Smooth muscle cell (in vitro differentiated cells): ENCODE data around the gene EEFSEC. TPM values are rescaled to one million over a fixed set of nuclear protein-coding genes. Genes with fewer than 3 reads are reported as not detected.

ENCODE experiments used
- DNase-seq: peaks from one replicate; lab custom pipeline; 2025; ENCODE audit not compliant: unreplicated experiment; lab: John Stamatoyannopoulos, UW
- H2AFZ ChIP-seq: fragments of 200-600 bp; sonication (generic); 2 replicates; pipeline ENCODE4 v1.6.0; 2016; ENCODE audit warnings: antibody characterized with exemption, low read depth, mild to moderate bottlenecking
- H3F3A ChIP-seq: fragments of 200-600 bp; sonication (generic); 2 replicates; pipeline ENCODE4 v1.6.0; 2017; ENCODE audit warnings: antibody characterized with exemption, low read depth
- H3K27ac ChIP-seq: fragments of 200-600 bp; sonication (generic); 2 replicates; pipeline ENCODE4 v1.5.1; 2016; ENCODE audit warnings: low read depth, mild to moderate bottlenecking
- H3K27me3 ChIP-seq: fragments of 200-600 bp; sonication (generic); 2 replicates; pipeline ENCODE4 v1.6.1; 2016; ENCODE audit warnings: low read depth, mild to moderate bottlenecking
- H3K36me3 ChIP-seq: fragments of 200-600 bp; sonication (generic); 2 replicates; pipeline ENCODE4 v1.5.1; 2016; ENCODE audit warnings: low read depth
- H3K4me1 ChIP-seq: fragments of 200-600 bp; sonication (generic); 2 replicates; pipeline ENCODE4 v1.5.1; 2016; ENCODE audit warnings: low read depth
- H3K4me2 ChIP-seq: fragments of 200-600 bp; sonication (generic); 2 replicates; pipeline ENCODE4 v1.6.0; 2016; ENCODE audit warnings: mild to moderate bottlenecking
- H3K4me3 ChIP-seq: fragments of 200-600 bp; sonication (generic); 2 replicates; pipeline ENCODE4 v1.5.1; 2016; ENCODE audit warnings: mild to moderate bottlenecking
- H3K79me2 ChIP-seq: fragments of 200-600 bp; sonication (generic); 2 replicates; pipeline ENCODE4 v1.6.0; 2016; ENCODE audit warnings: low read depth, mild to moderate bottlenecking
- H3K9ac ChIP-seq: fragments of 200-600 bp; sonication (generic); 2 replicates; pipeline ENCODE4 v1.6.0; 2016; ENCODE audit warnings: low read depth
- H3K9me3 ChIP-seq: fragments of 200-600 bp; sonication (generic); replicated peaks from 2 replicates; pipeline ENCODE4 v1.5.1; 2016; ENCODE audit warnings: low read depth
- H4K20me1 ChIP-seq: fragments of 200-600 bp; sonication (generic); 2 replicates; pipeline ENCODE4 v1.6.0; 2016; ENCODE audit warnings: low read depth
- WGBS: methylation state at CpG from one replicate; pipeline ENCODE4 v1.1.7; 2016; ENCODE audit warnings: low lambda C conversion rate; 5-methylcytosine and 5-hydroxymethylcytosine counted together
- polyA plus RNA-seq: library from polyadenylated mRNA; unstranded; fragments of >200 nt; fragmentation: Nextera tagmentation; extraction: Ambion mirVana; gene quantifications from 2 replicates; pipeline ENCODE4 v1.2.1, GENCODE V29; 2016
- total RNA-seq: library from RNA; depleted of rRNA; stranded (reverse); fragments of >200 nt; gene quantifications from 2 replicates; pipeline ENCODE4 v1.2.3, GENCODE V29; 2014
- TF ChIP-seq, protein P1 (sequence below): fragments of 200-600 bp; sonication (generic); IDR thresholded peaks from 2 replicates; pipeline ENCODE4 v1.5.1; 2017; ENCODE audit warnings: borderline replicate concordance, mild to moderate bottlenecking, antibody characterized with exemption; ENCODE audit not compliant: insufficient read depth, poor library complexity, severe bottlenecking

EEFSEC gene
- total and polyA plus RNA-seq, 2 experiments from 2014 or later: 12.4 to 17.1 TPM

DNA sequence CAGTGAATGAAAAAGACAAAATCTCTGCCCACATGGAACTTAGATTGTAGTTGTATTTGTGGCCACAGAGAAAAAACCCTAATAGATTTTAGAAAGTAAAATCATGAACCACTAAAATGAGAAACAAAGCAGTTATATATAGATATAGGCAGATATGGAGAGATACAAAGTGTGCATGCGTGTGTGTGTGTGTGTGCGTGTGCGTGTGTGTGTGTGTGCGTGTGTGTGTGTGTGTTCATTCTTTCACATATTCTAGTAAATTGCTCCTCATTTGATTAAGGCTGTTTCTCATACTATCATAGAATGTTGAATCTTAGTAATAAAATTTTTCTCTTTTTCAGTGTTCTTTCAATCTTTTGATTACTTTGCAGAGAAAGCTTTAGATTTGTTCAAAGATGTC, 194.8 kb downstream of the EEFSEC start:
- TF ChIP-seq, protein P1, sequence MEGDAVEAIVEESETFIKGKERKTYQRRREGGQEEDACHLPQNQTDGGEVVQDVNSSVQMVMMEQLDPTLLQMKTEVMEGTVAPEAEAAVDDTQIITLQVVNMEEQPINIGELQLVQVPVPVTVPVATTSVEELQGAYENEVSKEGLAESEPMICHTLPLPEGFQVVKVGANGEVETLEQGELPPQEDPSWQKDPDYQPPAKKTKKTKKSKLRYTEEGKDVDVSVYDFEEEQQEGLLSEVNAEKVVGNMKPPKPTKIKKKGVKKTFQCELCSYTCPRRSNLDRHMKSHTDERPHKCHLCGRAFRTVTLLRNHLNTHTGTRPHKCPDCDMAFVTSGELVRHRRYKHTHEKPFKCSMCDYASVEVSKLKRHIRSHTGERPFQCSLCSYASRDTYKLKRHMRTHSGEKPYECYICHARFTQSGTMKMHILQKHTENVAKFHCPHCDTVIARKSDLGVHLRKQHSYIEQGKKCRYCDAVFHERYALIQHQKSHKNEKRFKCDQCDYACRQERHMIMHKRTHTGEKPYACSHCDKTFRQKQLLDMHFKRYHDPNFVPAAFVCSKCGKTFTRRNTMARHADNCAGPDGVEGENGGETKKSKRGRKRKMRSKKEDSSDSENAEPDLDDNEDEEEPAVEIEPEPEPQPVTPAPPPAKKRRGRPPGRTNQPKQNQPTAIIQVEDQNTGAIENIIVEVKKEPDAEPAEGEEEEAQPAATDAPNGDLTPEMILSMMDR: no peak
- Histone ChIP-seq H4K20me1 (no peaks in the 10 kb centered on the region), H2AFZ (no peak overlapping the region), H3K79me2 (no peaks in the 10 kb centered on the region), H3F3A (no peaks in the 10 kb centered on the region), H3K27ac (no peak overlapping the region), H3K36me3 (no peaks in the 10 kb centered on the region), H3K9ac (no peak overlapping the region), H3K4me1 (peaks cover 5% of the 10 kb centered on the region), H3K27me3 (no peaks in the 10 kb centered on the region), H3K4me3 (no peak overlapping the region), H3K4me2 (no peak overlapping the region), H3K9me3 (no peaks in the 10 kb centered on the region)
- DNase-seq: no peak
- 80% methylated on average over 4 of the region's 4 CpGs for WGBS

DNA sequence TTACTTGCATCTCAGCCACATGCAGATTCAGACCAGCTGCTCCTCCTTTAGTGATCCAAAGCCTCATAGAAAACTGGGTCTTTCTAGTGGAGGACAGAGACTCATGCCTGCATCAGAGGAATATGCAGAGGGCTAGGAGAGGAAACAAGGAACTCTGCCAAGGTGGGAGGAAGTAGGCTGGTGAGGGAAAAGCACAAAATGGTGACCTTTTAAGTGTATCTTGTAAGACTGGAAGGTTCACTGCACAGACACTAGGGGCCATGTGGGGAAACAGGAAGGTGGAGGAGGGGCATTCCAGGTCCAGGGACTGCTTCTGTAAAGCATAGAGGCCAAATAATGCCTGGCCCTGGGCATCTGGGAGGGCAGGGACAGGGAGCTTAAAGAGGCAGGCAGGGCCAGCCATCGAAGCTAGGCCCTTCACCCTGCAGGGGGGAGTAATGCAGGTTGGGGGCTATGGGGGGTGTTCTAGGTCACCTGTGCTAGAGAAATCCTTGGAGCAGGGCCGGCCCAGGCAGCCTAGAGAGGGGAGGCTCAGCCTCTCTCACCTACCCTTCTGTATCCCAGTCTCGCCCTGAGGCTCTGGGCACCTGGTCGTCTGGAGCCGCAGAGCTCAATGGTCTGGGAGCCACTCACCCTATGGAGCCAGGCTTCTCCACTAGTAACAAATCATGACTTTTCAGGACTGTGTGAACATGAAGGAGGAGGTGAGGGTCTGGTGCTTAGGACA, 195.7 kb downstream of the EEFSEC start:
- Histone ChIP-seq H3F3A (no peaks in the 10 kb centered on the region), H3K4me2 (no peak overlapping the region), H3K27ac (no peak overlapping the region), H3K9me3 (no peaks in the 10 kb centered on the region), H4K20me1 (peaks cover 3% of the 10 kb centered on the region), H3K4me1 (peaks cover 5% of the 10 kb centered on the region), H3K4me3 (no peak overlapping the region), H2AFZ (no peak overlapping the region), H3K9ac (no peak overlapping the region), H3K79me2 (no peaks in the 10 kb centered on the region), H3K36me3 (no peaks in the 10 kb centered on the region), H3K27me3 (no peaks in the 10 kb centered on the region)
- no peak for DNase-seq
- WGBS: 89% methylated on average over 5 of the region's 5 CpGs
- TF ChIP-seq, protein P1: no peak

DNA sequence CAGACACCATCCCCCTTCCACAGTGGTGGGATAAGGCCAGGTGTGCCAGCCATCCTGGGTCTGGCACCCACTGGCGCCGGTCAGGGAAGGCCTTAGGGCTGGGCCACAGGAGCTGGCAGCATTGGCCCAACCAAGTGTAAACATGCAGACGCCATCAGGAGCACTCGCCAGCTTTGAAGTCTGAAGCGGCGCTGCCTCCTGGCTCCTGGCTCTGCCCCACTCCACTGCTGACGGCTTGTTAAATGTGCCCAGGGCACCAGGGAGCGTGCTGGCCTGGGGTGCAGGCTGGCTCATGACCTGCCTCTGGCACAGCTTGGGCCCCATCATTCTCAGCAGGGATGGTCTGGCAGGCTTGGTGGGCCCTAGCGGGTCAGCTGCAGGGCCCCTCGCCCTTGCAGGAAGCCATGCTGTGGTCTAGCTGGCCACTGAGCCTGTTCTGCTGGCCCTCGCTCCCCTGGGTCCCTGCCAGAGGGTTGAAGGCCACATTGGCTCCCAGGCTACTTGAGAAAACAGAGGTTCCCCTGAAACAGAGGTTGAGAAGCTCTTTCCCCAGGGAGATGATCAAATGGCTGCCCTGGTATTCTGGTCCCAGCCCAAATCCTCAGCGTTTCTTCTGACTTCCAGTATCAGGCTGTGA, 196.8 kb downstream of the EEFSEC start:
- Histone ChIP-seq H3K9me3 (no peaks in the 10 kb centered on the region), H2AFZ (no peak overlapping the region), H3K27me3 (no peaks in the 10 kb centered on the region), H3K27ac (no peak overlapping the region), H3K4me3 (no peak overlapping the region), H3K79me2 (no peaks in the 10 kb centered on the region), H3K36me3 (no peaks in the 10 kb centered on the region), H3K4me1 (peaks cover 12% of the 10 kb centered on the region), H4K20me1 (peaks cover 11% of the 10 kb centered on the region), H3F3A (no peaks in the 10 kb centered on the region), H3K4me2 (no peak overlapping the region), H3K9ac (no peak overlapping the region)
- DNase-seq: no peak
- WGBS: 98% methylated on average over 12 of the region's 12 CpGs
- TF ChIP-seq, protein P1: no peak

DNA sequence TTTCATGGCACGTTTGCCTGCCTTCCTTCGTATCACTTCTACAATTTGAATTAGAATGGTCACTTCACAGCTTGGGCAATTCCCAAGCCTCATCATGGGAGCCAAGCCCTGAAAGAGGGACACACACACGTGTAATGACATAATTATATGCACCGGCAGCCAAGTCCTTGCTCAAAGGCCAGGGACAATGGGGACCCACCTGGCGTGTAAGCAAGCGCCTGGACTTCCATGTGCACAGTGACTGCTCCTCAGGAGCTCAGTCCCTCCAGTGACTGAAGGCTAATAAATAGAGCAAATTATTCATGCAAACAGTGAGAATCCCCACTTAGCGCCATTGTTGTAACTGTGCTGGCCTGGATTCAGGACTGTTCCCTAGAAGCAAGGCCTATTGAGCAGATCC, 198.3 kb downstream of the EEFSEC start:
- H3K9ac ChIP-seq: no peak overlapping the region
- no peaks in the 10 kb centered on the region for H3K79me2 ChIP-seq
- no peak overlapping the region for H2AFZ ChIP-seq
- no peak overlapping the region for H3K4me3 ChIP-seq
- 98% methylated on average over 7 of the region's 7 CpGs for WGBS
- no peaks in the 10 kb centered on the region for H3F3A ChIP-seq
- H3K36me3 ChIP-seq: no peaks in the 10 kb centered on the region
- peaks cover 11% of the 10 kb centered on the region for H4K20me1 ChIP-seq
- no peak overlapping the region for H3K27ac ChIP-seq
- H3K4me1 ChIP-seq: peaks cover 14% of the 10 kb centered on the region
- no peak overlapping the region for H3K4me2 ChIP-seq
- no peaks in the 10 kb centered on the region for H3K9me3 ChIP-seq
- H3K27me3 ChIP-seq: no peaks in the 10 kb centered on the region
- DNase-seq: no peak
- TF ChIP-seq, protein P1: no peak
